ENCODE measurements around the gene MAGEA2. TPM values are rescaled to one million over a fixed set of nuclear protein-coding genes. Genes with fewer than 3 reads are reported as not detected.
"Not testable (repeated sequence)": the region's sequence is repeated elsewhere in the genome, so short reads cannot be mapped to it uniquely, and the experiment has no call there.

The MAGEA2 gene
- total RNA-seq, 3 donors from 2014 or later (not counting 1 experiment from before 2014, with no cell fraction given): not detected

DNA sequence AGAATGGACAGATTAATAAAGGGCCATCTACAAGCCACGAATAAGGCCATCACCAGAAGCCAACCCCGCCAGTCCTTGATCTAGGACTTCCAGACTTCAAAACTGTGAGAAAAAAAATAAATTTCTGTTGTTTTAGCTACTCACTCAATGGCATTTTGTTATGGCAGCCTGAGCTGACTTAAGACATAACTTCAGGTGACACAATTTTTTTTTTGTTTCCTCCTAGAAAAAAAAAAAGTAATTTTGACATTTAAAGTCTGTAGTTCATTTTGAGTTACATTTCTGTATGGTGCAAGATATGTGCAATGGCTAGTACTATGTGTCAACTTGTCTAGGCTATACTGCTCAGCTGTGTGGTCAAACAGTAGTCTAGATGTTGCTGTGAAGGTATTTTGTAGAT lies 5.3 kb upstream of the MAGEA2 start, which contains the start of gene CSAG3:
CSAG3 (plus strand) TSS at position 301 of the 400 bp plus-strand sequence.
- WGBS (ENCODE audit: insufficient coverage): no CpG with 5 or more reads among the region's 2 CpGs

DNA sequence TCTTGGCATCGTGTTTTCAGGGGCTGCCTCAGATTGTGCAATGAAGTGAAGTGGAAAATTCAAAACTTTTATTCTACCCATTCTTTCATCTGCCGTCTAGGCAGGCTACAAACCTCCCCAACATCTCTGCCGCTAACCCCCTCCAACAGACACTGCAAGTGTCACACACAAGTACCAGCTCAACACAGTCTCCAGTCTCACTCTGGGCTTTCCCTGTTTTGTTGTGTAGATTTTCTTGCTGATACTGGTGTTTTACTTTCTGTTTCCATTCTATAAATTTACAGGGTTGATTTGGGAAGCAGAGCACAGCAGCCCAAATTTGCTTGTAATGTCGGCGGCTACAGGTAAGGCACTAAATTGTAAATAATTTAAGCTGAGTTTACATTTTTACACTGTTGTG lies 1.2 kb upstream of the MAGEA2 start:
- not testable (repeated sequence) for H3K27me3 Mint-ChIP-seq (ENCODE audit: low read depth in 2 of 2); H3K9me3 ChIP-seq (ENCODE audit: control insufficient read depth, insufficient read depth, low read length)
- no CpG with 5 or more reads among the region's 5 CpGs for WGBS (ENCODE audit: insufficient coverage)

More for the DNA sequence above, 5.3 kb upstream of the MAGEA2 start, which contains the start of gene CSAG3:
- H3K4me1 ChIP-seq (ENCODE audit: control insufficient read depth, insufficient read depth, low read length); DNase-seq; H3K36me3 ChIP-seq (ENCODE audit: control insufficient read depth, insufficient read depth, low read length); H3K9me3 Mint-ChIP-seq; H3K27ac Mint-ChIP-seq; H3K36me3 Mint-ChIP-seq; ATAC-seq; H3K27ac ChIP-seq (ENCODE audit: low read length); H3K27me3 Mint-ChIP-seq (ENCODE audit: low read depth in 2 of 2); H3K4me3 Mint-ChIP-seq; H3K4me3 ChIP-seq (ENCODE audit: low read length); H3K27me3 ChIP-seq (ENCODE audit: control insufficient read depth, insufficient read depth, low read length); H3K9me3 ChIP-seq (ENCODE audit: control insufficient read depth, insufficient read depth, low read length); H3K4me1 Mint-ChIP-seq; intact Hi-C loops (cut with micrococcal nuclease): not testable (repeated sequence)

DNA sequence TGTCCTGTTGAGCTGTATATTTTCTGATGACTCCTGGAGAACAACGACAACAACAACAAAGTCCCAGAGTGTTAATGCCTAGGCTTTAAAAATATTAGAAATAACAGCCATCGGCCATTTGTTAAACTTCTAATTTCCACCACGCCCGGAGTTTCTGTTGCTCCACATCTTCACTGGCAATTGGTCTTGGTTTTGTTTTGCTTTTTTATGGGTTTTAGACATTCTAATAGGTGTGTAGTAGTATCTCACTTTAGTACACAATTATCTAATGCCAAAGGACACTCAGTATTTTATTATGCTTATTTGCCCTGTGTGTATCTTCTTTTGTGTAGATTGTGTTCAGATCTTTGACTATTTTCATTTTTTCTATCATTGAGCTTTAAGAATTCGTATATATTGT lies 15.1 kb downstream of the MAGEA2 start:
- Histone ChIP-seq H3K36me3 (ENCODE audit: control insufficient read depth, insufficient read depth, low read length) (no peaks in the 10 kb centered on the region), H3K4me3 (ENCODE audit: low read length) (no peak overlapping the region), H3K4me1 (ENCODE audit: control insufficient read depth, insufficient read depth, low read length) (no peaks in the 10 kb centered on the region), H3K9me3 (ENCODE audit: control insufficient read depth, insufficient read depth, low read length) (no peaks in the 10 kb centered on the region), H3K27ac (ENCODE audit: low read length) (no peak overlapping the region), H3K27me3 (ENCODE audit: control insufficient read depth, insufficient read depth, low read length) (no peaks in the 10 kb centered on the region)
- H3K4me3 Mint-ChIP-seq: no peak overlapping the region
- intact Hi-C loops (cut with micrococcal nuclease): no loop called here
- DNase-seq (no peak), ATAC-seq (no peak)
- no peaks in the 10 kb centered on the region for H3K9me3 Mint-ChIP-seq
- H3K27ac Mint-ChIP-seq: no peak overlapping the region
- H3K36me3 Mint-ChIP-seq: no peaks in the 10 kb centered on the region
- WGBS (ENCODE audit: insufficient coverage): 71% methylated on average over 1 of the region's 5 CpGs
- H3K27me3 Mint-ChIP-seq (ENCODE audit: low read depth in 2 of 2): no peaks in the 10 kb centered on the region
- no peaks in the 10 kb centered on the region for H3K4me1 Mint-ChIP-seq
- TF ChIP-seq, protein P1, sequence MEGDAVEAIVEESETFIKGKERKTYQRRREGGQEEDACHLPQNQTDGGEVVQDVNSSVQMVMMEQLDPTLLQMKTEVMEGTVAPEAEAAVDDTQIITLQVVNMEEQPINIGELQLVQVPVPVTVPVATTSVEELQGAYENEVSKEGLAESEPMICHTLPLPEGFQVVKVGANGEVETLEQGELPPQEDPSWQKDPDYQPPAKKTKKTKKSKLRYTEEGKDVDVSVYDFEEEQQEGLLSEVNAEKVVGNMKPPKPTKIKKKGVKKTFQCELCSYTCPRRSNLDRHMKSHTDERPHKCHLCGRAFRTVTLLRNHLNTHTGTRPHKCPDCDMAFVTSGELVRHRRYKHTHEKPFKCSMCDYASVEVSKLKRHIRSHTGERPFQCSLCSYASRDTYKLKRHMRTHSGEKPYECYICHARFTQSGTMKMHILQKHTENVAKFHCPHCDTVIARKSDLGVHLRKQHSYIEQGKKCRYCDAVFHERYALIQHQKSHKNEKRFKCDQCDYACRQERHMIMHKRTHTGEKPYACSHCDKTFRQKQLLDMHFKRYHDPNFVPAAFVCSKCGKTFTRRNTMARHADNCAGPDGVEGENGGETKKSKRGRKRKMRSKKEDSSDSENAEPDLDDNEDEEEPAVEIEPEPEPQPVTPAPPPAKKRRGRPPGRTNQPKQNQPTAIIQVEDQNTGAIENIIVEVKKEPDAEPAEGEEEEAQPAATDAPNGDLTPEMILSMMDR (IDR thresholded peaks at IDR 0.05): no peak

More for the DNA sequence above, 1.2 kb upstream of the MAGEA2 start:
- H3K27ac ChIP-seq (ENCODE audit: low read length); DNase-seq; intact Hi-C loops (cut with micrococcal nuclease); H3K4me3 Mint-ChIP-seq; H3K4me3 ChIP-seq (ENCODE audit: low read length); H3K36me3 Mint-ChIP-seq; H3K36me3 ChIP-seq (ENCODE audit: control insufficient read depth, insufficient read depth, low read length); ATAC-seq; H3K9me3 Mint-ChIP-seq; H3K4me1 Mint-ChIP-seq; H3K27me3 ChIP-seq (ENCODE audit: control insufficient read depth, insufficient read depth, low read length); H3K4me1 ChIP-seq (ENCODE audit: control insufficient read depth, insufficient read depth, low read length); H3K27ac Mint-ChIP-seq: not testable (repeated sequence)

DNA sequence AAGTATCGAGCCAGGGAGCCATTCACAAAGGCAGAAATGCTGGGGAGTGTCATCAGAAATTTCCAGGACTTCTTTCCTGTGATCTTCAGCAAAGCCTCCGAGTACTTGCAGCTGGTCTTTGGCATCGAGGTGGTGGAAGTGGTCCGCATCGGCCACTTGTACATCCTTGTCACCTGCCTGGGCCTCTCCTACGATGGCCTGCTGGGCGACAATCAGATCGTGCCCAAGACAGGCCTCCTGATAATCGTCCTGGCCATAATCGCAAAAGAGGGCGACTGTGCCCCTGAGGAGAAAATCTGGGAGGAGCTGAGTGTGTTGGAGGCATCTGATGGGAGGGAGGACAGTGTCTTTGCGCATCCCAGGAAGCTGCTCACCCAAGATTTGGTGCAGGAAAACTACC lies 17.1 kb downstream of the MAGEA2 start:
- H3K27ac ChIP-seq (ENCODE audit: low read length); H3K9me3 Mint-ChIP-seq; H3K4me3 ChIP-seq (ENCODE audit: low read length); H3K4me1 Mint-ChIP-seq; intact Hi-C loops (cut with micrococcal nuclease); ATAC-seq; H3K36me3 Mint-ChIP-seq; H3K9me3 ChIP-seq (ENCODE audit: control insufficient read depth, insufficient read depth, low read length); H3K27ac Mint-ChIP-seq; H3K27me3 ChIP-seq (ENCODE audit: control insufficient read depth, insufficient read depth, low read length); DNase-seq; H3K4me3 Mint-ChIP-seq; H3K4me1 ChIP-seq (ENCODE audit: control insufficient read depth, insufficient read depth, low read length); H3K36me3 ChIP-seq (ENCODE audit: control insufficient read depth, insufficient read depth, low read length): not testable (repeated sequence)
- WGBS (ENCODE audit: insufficient coverage): 84% methylated on average over 12 of the region's 12 CpGs
- H3K27me3 Mint-ChIP-seq (ENCODE audit: low read depth in 2 of 2): peaks cover 0 to 12% of the 10 kb centered on the region in 2 donors

DNA sequence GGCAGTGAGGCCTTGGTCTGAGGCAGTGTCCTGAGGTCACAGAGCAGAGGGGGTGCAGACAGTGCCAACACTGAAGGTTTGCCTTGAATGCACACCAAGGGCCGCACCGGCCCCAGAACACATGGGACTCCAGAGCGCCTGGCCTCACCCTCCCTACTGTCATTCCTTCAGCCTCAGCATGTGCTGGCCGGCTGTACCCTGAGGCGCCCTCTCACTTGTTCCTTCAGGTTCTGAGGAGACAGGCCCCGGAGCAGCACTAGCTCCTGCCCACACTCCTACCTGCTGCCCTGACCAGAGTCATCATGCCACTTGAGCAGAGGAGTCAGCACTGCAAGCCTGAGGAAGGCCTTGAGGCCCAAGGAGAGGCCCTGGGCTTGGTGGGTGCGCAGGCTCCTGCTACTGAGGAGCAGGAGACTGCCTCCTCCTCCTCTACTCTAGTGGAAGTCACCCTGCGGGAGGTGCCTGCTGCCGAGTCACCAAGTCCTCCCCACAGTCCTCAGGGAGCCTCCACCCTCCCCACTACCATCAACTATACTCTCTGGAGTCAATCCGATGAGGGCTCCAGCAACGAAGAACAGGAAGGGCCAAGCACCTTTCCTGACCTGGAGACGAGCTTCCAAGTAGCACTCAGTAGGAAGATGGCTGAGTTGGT lies 17.7 kb downstream of the MAGEA2 start:
- Mint-ChIP-seq H3K4me1 (no peaks in the 10 kb centered on the region), H3K27ac (no peak overlapping the region), H3K4me3 (no peak overlapping the region), H3K36me3 (no peaks in the 10 kb centered on the region), H3K9me3 (no peaks in the 10 kb centered on the region), H3K27me3 (ENCODE audit: low read depth in 2 of 2) (peaks cover 0 to 17% of the 10 kb centered on the region in 2 donors)
- Histone ChIP-seq H3K9me3 (ENCODE audit: control insufficient read depth, insufficient read depth, low read length) (no peaks in the 10 kb centered on the region), H3K4me3 (ENCODE audit: low read length) (no peak overlapping the region), H3K27ac (ENCODE audit: low read length) (no peak overlapping the region), H3K4me1 (ENCODE audit: control insufficient read depth, insufficient read depth, low read length) (no peaks in the 10 kb centered on the region), H3K27me3 (ENCODE audit: control insufficient read depth, insufficient read depth, low read length) (no peaks in the 10 kb centered on the region), H3K36me3 (ENCODE audit: control insufficient read depth, insufficient read depth, low read length) (no peaks in the 10 kb centered on the region)
- intact Hi-C loops (cut with micrococcal nuclease): no loop called here
- WGBS (ENCODE audit: insufficient coverage): 86% methylated on average over 11 of the region's 12 CpGs
- TF ChIP-seq, protein P1 (IDR thresholded peaks at IDR 0.05): no peak
- DNase-seq (no peak), ATAC-seq (no peak)
